Esophagus muscularis mucosa (tissue), 4 donors: ENCODE measurements around the gene CDX1. TPM values are rescaled to one million over a fixed set of nuclear protein-coding genes. Genes with fewer than 3 reads are reported as not detected.

ENCODE experiments used
- DNase-seq: peaks from one replicate; pipeline ENCODE4 v3.0.0-alpha.2; 2017; ENCODE audit errors: extremely low spot score
- H3K27ac ChIP-seq, 4 donors: fragments of 200-600 bp; sonication (generic); replicated peaks in 1 of 4; 1 replicate in 3 of 4; 2 replicates in 1 of 4; pipeline ENCODE4 v1.5.1; 2016 to 2019; ENCODE audit warnings: mild to moderate bottlenecking in 1 of 4
- H3K27me3 ChIP-seq, 4 donors: fragments of 200-600 bp; sonication (generic); one replicate each; pipeline versions ENCODE4 v1.5.1 to v1.6.0; 2016 to 2019
- H3K36me3 ChIP-seq, 4 donors: fragments of 200-600 bp; sonication (generic); one replicate each; pipeline ENCODE4 v1.5.1; 2016 to 2019
- H3K4me1 ChIP-seq, 4 donors: fragments of 200-600 bp; sonication (generic); one replicate each; pipeline ENCODE4 v1.5.1; 2016 to 2019
- H3K4me3 ChIP-seq, 4 donors: fragments of 200-600 bp; sonication (generic); 1 replicate in 2 of 4; 2 replicates in 2 of 4; pipeline ENCODE4 v1.5.1; 2016 to 2019; ENCODE audit warnings: mild to moderate bottlenecking in 4 of 4, moderate library complexity in 1 of 4
- H3K9me3 ChIP-seq, 4 donors: fragments of 200-600 bp; sonication (generic); 1 replicate in 3 of 4; 2 replicates in 1 of 4; pipeline ENCODE4 v1.5.1; 2016 to 2019
- CTCF ChIP-seq, 3 experiments: fragments of 200-600 bp in 2 of 3; fragments of 450-650 bp in 1 of 3; sonication (generic) in 2 of 3; IDR thresholded peaks; one replicate each; pipeline ENCODE4 v1.5.1; 2017 to 2019; ENCODE audit warnings: antibody characterized with exemption in 3 of 3, mild to moderate bottlenecking in 2 of 3, moderate library complexity in 1 of 3
- EP300 ChIP-seq: sonication (generic); formaldehyde crosslinking; IDR thresholded peaks from one replicate; pipeline ENCODE4 v1.6.1; 2017; ENCODE audit warnings: antibody characterized with exemption
- POLR2A ChIP-seq: fragments of 450-650 bp; IDR thresholded peaks from one replicate; pipeline ENCODE4 v1.6.1; 2017; ENCODE audit warnings: antibody characterized with exemption, moderate library complexity, mild to moderate bottlenecking, low read depth
- POLR2AphosphoS5 ChIP-seq, 2 donors: sonication (generic); formaldehyde crosslinking; IDR thresholded peaks; one replicate each; pipeline ENCODE4 v1.6.1; 2017; ENCODE audit warnings: antibody characterized with exemption in 2 of 2
- WGBS: methylation state at CpG from one replicate; pipeline ENCODE4 v1.1.5; 2018; 5-methylcytosine and 5-hydroxymethylcytosine counted together
- intact Hi-C: fragments of 100-400 bp; cut with DNase I; formaldehyde crosslinking; loops from one replicate; pipeline ENCODE4 v1.15.1; 2023
- total RNA-seq, 4 donors: library from RNA; depleted of rRNA; stranded (reverse); fragments of >200 nt; gene quantifications; one replicate each; pipeline versions ENCODE4 v1.1.0 to v1.2.1, GENCODE V29; 2016

CDX1 gene
- total RNA-seq, 4 donors from 2014 or later = 0.23 TPM; not detected in 3

DNA sequence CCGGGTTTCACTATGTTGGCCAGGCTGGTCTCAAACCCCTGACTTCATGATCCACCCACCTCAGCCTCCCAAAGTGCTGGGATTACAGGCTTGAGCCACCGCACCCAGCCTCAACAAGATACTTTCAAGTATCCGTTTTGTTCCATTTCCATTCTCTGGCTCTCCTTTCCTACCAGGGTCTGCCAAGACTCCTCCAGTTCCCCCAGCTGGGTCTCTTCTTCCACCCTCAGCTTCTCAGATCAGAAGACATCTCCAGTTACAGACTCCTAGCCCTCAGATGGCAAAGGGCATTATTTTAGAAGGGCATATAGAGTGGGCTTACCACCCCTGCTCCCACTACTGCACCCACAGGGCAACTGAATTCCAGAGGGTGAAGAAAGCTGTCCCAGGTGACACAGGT is 9.4 kb upstream of the CDX1 start:
- DNase-seq = no peak
- Histone ChIP-seq H3K27me3 (no peaks in the 10 kb centered on the region), H3K27ac (peak overlapping the region; percentile 85 to 90 (median 88)), H3K4me3 (no peak overlapping the region), H3K9me3 (no peaks in the 10 kb centered on the region), H3K4me1 (peaks cover 29 to 89% (median 78%) of the 10 kb centered on the region in 4 donors), H3K36me3 (peaks cover 0 to 8% (median 2%) of the 10 kb centered on the region in 4 donors)
- intact Hi-C loops = no loop called here
- WGBS = 71% methylated on average over 3 of the region's 3 CpGs
- TF ChIP-seq POLR2A (no peak), EP300 (no peak), POLR2AphosphoS5 (IDR thresholded peaks at IDR 0.05) (no peak), CTCF (IDR thresholded peaks at IDR 0.05) (no peak)

DNA sequence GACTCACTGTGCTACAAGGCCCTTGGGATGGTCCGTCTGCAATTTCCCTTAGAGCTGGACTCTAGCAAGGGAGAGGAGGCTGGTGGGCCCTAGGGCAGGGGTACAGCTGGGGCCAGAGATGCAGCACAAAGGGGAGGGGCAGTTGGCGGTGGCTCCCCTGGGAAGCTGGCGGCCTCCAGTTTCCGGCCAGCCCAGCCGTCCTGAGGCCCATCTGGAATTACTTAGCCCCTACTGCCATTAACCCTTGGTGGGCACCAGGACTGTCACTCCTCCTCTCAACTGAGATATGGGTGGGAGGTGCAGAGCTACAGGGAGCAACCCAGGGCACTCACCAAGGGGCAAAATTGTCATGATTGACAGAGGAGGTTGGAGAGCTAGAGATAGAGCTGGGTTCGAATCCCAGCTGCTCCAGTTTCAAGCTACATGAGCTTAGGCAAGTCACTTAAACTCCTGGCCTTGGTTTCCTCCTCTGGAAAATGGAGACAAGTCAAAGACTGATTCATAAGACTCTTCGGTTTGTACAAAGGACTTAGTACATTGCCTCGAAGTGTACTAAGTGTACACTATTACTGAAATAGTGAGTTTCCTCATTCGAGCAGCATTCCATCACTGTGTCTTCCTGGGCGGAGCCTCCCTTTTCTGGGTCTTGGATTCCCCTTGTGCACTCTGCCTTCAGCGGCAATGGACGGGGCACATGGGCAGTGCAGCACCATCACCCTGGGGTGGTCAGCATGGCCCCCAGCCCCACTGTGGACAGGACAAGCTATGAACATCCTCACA is 8.2 kb upstream of the CDX1 start:
- WGBS = 51% methylated on average over 10 of the region's 12 CpGs
- Histone ChIP-seq H3K9me3 (no peaks in the 10 kb centered on the region), H3K27me3 (no peaks in the 10 kb centered on the region), H3K4me1 (peaks cover 31 to 80% (median 70%) of the 10 kb centered on the region in 4 donors), H3K36me3 (no peaks in the 10 kb centered on the region), H3K27ac (peak overlapping the region; percentile 85 to 90 (median 88)), H3K4me3 (no peak overlapping the region)
- intact Hi-C loops = no loop called here
- TF ChIP-seq POLR2AphosphoS5 (IDR thresholded peaks at IDR 0.05) (peak in 1 of 2 donors; percentile 19), CTCF (IDR thresholded peaks at IDR 0.05) (no peak)
- no peak for DNase-seq

DNA sequence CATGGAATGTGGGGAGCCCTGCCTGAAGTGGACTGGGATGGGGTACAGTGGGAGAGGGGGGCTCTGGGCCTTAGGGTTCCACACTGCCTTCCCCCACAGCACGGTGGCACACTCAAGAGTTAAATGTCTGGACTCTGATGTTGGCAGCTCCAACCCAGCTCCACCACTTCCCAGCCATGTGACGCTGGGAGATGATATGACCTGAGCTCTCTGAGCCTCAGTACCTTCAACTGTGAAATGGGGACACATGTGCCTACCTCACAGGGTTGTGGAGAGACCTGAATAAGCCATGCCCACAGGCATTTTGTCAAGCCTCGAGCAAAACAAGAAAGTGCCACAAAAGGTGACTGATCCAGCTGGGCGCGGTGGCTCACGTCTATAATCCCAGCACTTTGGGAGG is 7.5 kb upstream of the CDX1 start:
- no peak for TF ChIP-seq CTCF (IDR thresholded peaks at IDR 0.05)
- TF ChIP-seq POLR2A = no peak
- TF ChIP-seq POLR2AphosphoS5 (IDR thresholded peaks at IDR 0.05) = no peak
- TF ChIP-seq EP300 = no peak
- Histone ChIP-seq H3K27ac (peak overlapping the region; percentile 85 to 90 (median 88)), H3K4me1 (peaks cover 37 to 80% (median 70%) of the 10 kb centered on the region in 4 donors), H3K9me3 (no peaks in the 10 kb centered on the region), H3K4me3 (no peak overlapping the region), H3K27me3 (no peaks in the 10 kb centered on the region), H3K36me3 (no peaks in the 10 kb centered on the region)
- 90% methylated on average over 6 of the region's 6 CpGs for WGBS
- intact Hi-C loops = no loop called here
- no peak for DNase-seq

DNA sequence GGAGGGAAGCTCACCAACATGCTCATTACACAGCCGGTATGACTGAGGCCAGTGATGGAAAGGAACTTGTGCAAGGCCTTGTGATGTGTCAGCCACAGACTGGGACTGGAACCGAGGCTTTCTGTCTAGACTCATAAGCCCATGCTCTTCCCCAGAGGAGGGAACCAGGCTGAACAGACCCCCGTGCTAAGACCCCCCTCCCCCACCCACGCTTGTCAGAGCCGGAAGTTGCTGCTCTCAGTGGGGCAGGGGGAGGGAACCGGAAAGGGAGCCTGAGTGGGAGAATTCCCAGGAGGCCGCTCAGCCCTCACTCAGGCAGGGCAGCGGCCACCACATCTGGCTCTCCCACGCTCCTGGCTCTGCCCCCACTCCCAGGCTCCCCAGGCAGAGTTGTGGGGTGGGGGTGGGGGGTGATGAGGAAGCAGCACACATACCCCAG is 6.8 kb upstream of the CDX1 start:
- Histone ChIP-seq H3K27ac (peak overlapping the region; percentile 85 to 90 (median 88)), H3K27me3 (no peaks in the 10 kb centered on the region)
- intact Hi-C loops = loop anchor here (2.0 to 5.0 kb wide), 3 partner anchors 29 to 278 kb away; no protein-coding TSS in a partner anchor

More for the DNA sequence above, 6.8 kb upstream of the CDX1 start:
- Histone ChIP-seq H3K4me1 (peaks cover 42 to 80% (median 70%) of the 10 kb centered on the region in 4 donors), H3K36me3 (no peaks in the 10 kb centered on the region), H3K4me3 (no peak overlapping the region), H3K9me3 (no peaks in the 10 kb centered on the region)
- DNase-seq = no peak
- 80% methylated on average over 1 of the region's 9 CpGs for WGBS
- TF ChIP-seq POLR2A (no peak), POLR2AphosphoS5 (IDR thresholded peaks at IDR 0.05) (peak in 1 of 2 donors; percentile 10), CTCF (IDR thresholded peaks at IDR 0.05) (no peak)
